ENCODE measurements around the gene CDK18. TPM values are rescaled to one million over a fixed set of nuclear protein-coding genes. Genes with fewer than 3 reads are reported as not detected.

The CDK18 gene
- total and polyA plus RNA-seq, 9 donors = 3.1 to 18.8 (median 10.3) TPM

DNA sequence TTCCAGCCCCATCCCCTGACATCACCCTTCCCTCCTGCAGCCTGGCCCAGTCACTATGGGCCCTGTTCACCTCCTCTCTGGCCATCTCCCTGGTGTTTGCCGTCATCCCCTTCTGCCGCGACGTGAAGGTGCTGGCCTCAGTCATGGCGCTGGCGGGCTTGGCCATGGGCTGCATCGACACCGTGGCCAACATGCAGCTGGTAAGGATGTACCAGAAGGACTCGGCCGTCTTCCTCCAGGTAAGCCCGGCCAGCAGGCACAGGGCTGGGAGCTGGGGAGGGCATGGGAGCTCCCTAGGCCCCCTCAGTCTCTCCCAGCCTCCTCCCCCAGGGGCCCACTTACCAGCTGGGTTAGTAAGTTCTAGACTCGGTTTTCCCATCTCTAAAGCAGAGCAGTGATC is 75.2 kb downstream of the CDK18 start:
- H3K4me1 ChIP-seq (ENCODE audit: control insufficient read depth, insufficient read depth, low read length) = peaks cover 9% of the 10 kb centered on the region
- 82% methylated on average over 12 of the region's 12 CpGs for WGBS (ENCODE audit: insufficient coverage)
- H3K9me3 ChIP-seq (replicated peaks; ENCODE audit: control insufficient read depth, low read depth, low read length) = no peaks in the 10 kb centered on the region
- H3K4me3 ChIP-seq (ENCODE audit: low read length) = no peak overlapping the region
- DNase-seq = no peak
- H3K27me3 ChIP-seq (ENCODE audit: control insufficient read depth, insufficient read depth, low read length) = peaks cover 28% of the 10 kb centered on the region
- H3K27ac ChIP-seq (ENCODE audit: low read length) = no peak overlapping the region
- no peaks in the 10 kb centered on the region for H3K36me3 ChIP-seq (ENCODE audit: control insufficient read depth, insufficient read depth, low read length)

DNA sequence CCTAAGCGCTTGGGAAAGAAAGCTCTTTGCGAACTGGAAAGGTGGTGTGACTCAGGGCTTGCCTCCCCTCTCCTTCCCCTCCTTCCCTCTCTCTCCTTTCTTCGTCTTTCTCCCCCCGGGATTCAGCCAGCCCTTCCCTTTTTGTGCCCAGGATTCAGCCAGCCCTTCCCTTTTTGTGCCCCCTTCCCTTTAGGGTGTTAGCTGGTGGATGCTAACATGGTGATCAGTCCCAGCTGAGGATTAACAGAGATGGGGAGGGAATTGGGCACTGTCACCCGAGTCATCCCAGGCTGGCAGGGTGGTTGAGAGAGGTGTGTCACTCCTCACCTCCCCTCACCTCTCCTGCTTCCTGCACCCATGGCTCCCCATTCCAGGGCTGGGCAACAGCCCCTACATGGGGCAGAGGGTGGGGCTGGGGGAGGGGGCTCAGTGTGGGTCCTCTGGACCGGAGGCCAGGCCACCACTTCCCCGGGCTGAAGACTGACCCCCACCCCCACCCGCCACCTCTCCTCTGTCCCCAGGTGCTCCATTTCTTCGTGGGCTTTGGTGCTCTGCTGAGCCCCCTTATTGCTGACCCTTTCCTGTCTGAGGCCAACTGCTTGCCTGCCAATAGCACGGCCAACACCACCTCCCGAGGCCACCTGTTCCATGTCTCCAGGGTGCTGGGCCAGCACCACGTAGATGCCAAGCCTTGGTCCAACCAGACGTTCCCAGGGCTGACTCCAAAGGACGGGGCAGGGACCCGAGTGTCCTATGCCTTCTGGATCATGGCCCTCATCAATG is 75.9 kb downstream of the CDK18 start:
- 78% methylated on average over 5 of the region's 15 CpGs for WGBS (ENCODE audit: insufficient coverage)
- Histone ChIP-seq H3K27ac (ENCODE audit: low read length) (no peak overlapping the region), H3K36me3 (ENCODE audit: control insufficient read depth, insufficient read depth, low read length) (no peaks in the 10 kb centered on the region), H3K27me3 (ENCODE audit: control insufficient read depth, insufficient read depth, low read length) (peaks cover 24% of the 10 kb centered on the region), H3K4me1 (ENCODE audit: control insufficient read depth, insufficient read depth, low read length) (peaks cover 9% of the 10 kb centered on the region), H3K4me3 (ENCODE audit: low read length) (no peak overlapping the region), H3K9me3 (replicated peaks; ENCODE audit: control insufficient read depth, low read depth, low read length) (no peaks in the 10 kb centered on the region)
- no peak for DNase-seq

DNA sequence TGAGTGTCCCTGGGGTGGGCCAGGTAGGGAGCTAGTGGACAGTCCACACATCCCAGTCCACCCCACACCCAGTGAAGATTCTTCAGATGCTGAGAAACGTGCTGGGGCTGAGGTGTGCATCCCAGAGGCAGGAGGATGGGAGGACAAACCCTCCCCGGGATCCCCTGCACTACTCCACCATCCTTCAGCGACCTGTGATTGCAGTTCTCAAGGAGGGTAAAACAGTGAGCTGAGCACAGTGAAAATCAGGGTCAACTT is 76.4 kb downstream of the CDK18 start:
- Histone ChIP-seq H3K4me1 (ENCODE audit: control insufficient read depth, insufficient read depth, low read length) (peaks cover 9% of the 10 kb centered on the region), H3K27ac (ENCODE audit: low read length) (no peak overlapping the region), H3K27me3 (ENCODE audit: control insufficient read depth, insufficient read depth, low read length) (peaks cover 24% of the 10 kb centered on the region), H3K4me3 (ENCODE audit: low read length) (no peak overlapping the region), H3K36me3 (ENCODE audit: control insufficient read depth, insufficient read depth, low read length) (no peaks in the 10 kb centered on the region), H3K9me3 (replicated peaks; ENCODE audit: control insufficient read depth, low read depth, low read length) (no peaks in the 10 kb centered on the region)
- DNase-seq = no peak
- WGBS (ENCODE audit: insufficient coverage) = no CpG with 5 or more reads among the region's 3 CpGs

DNA sequence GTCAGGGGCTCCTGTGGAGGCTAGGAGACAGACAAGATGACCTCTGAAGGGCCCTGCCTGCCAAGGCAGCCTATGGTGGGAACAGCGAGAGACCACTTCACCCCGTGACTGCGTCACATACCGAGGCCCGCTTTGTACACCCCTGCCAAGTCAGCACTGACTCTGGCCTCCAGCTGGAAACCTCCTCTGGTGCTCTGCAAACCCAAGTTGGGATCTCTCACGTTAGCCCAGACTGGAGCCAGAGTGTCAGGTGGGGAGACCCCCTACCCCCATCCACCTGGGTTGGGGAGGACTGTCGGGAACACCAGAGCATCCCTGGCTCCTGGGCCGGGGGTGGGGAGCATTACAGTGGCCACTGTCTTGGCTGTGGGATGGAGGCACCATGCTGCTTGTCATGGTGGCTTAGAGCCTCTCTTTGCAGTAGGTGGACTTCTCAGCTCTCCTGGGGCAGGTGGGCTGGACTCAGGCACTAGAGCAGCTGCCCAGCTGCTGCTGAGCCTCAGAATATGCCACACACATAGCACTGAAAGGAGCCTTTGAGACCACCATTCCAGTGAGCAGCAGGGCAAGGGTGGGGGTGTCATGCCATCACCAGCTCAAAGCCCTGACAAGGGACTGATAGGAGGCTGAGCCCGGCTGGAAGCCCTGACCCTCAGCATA is 77.0 kb downstream of the CDK18 start:
- no peak for DNase-seq
- Histone ChIP-seq H3K27ac (ENCODE audit: low read length) (peak overlapping the region; percentile 40), H3K4me3 (ENCODE audit: low read length) (no peak overlapping the region), H3K36me3 (ENCODE audit: control insufficient read depth, insufficient read depth, low read length) (no peaks in the 10 kb centered on the region), H3K4me1 (ENCODE audit: control insufficient read depth, insufficient read depth, low read length) (peaks cover 9% of the 10 kb centered on the region), H3K9me3 (replicated peaks; ENCODE audit: control insufficient read depth, low read depth, low read length) (no peaks in the 10 kb centered on the region), H3K27me3 (ENCODE audit: control insufficient read depth, insufficient read depth, low read length) (peaks cover 24% of the 10 kb centered on the region)
- WGBS (ENCODE audit: insufficient coverage) = 81% methylated on average over 3 of the region's 9 CpGs

DNA sequence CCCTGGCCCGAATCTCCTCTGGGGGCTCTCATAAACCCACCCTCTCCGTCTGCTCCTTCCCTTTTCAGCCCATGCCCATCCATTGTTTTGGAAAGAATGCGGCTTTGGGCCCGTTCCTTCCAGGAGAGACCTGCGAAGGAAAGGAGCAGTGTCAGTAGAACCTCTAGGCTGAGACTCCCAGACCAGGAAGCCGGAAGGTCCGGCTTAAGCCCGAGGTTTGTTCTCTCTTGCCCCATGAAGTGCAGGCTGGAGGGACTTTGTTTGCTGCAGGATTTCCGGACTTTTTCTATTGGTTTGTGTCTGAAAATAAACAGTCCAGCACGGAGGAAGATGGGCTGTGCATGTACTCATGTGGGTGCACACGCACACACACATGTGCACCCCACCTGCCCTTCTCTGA is 77.6 kb downstream of the CDK18 start:
- Histone ChIP-seq H3K4me3 (ENCODE audit: low read length) (no peak overlapping the region), H3K9me3 (replicated peaks; ENCODE audit: control insufficient read depth, low read depth, low read length) (no peaks in the 10 kb centered on the region), H3K4me1 (ENCODE audit: control insufficient read depth, insufficient read depth, low read length) (peaks cover 9% of the 10 kb centered on the region), H3K36me3 (ENCODE audit: control insufficient read depth, insufficient read depth, low read length) (no peaks in the 10 kb centered on the region), H3K27me3 (ENCODE audit: control insufficient read depth, insufficient read depth, low read length) (peaks cover 21% of the 10 kb centered on the region), H3K27ac (ENCODE audit: low read length) (peak overlapping the region; percentile 40)
- WGBS (ENCODE audit: insufficient coverage) = 58% methylated on average over 6 of the region's 11 CpGs
- no peak for DNase-seq

Other genes with a start within 250 kb of the CDK18 start
- 0.40 TPM for gene NUAK2, start 182.9 kb upstream of the CDK18 start, total RNA-seq
- gene NUAK2, start 182.9 kb upstream of the CDK18 start, polyA plus RNA-seq (ENCODE audit: insufficient read depth in 1 of 8, insufficient read length in 8 of 8, low replicate concordance in 1 of 8) = 1 to 10 TPM in 1 of 8 donors, under 1 TPM in 7; 0.35 to 1.5 (median 0.42) TPM
- gene KLHDC8A, start 147.7 kb upstream of the CDK18 start, total RNA-seq = 0.22 TPM
- under 1 TPM; 0.22 to 0.84 (median 0.40) TPM for gene KLHDC8A, start 147.7 kb upstream of the CDK18 start, polyA plus RNA-seq (ENCODE audit: insufficient read depth in 1 of 8, insufficient read length in 8 of 8, low replicate concordance in 1 of 8)
- not detected for gene LEMD1, start 82.6 kb upstream of the CDK18 start, total RNA-seq
- under 1 TPM in 1 of 8 donors, not detected in 7; 0.39 TPM for gene LEMD1, start 82.6 kb upstream of the CDK18 start, polyA plus RNA-seq (ENCODE audit: insufficient read depth in 1 of 8, insufficient read length in 8 of 8, low replicate concordance in 1 of 8)
- not detected for gene BLACAT1, start 48.6 kb upstream of the CDK18 start, total RNA-seq
- under 1 TPM in 2 of 8 donors, not detected in 6; 0.10 TPM for gene BLACAT1, start 48.6 kb upstream of the CDK18 start, polyA plus RNA-seq (ENCODE audit: insufficient read depth in 1 of 8, insufficient read length in 8 of 8, low replicate concordance in 1 of 8)
- gene ELK4, start 127.3 kb downstream of the CDK18 start, total RNA-seq = 17.6 TPM
- gene ELK4, start 127.3 kb downstream of the CDK18 start, polyA plus RNA-seq (ENCODE audit: insufficient read depth in 1 of 8, insufficient read length in 8 of 8, low replicate concordance in 1 of 8) = 10 to 100 TPM; 11.8 to 19.4 (median 15.3) TPM
- 2.3 TPM for gene SLC45A3, start 175.8 kb downstream of the CDK18 start, total RNA-seq
- 1 to 10 TPM; 2.0 to 3.8 (median 2.8) TPM for gene SLC45A3, start 175.8 kb downstream of the CDK18 start, polyA plus RNA-seq (ENCODE audit: insufficient read depth in 1 of 8, insufficient read length in 8 of 8, low replicate concordance in 1 of 8)
- 200 TPM for gene NUCKS1, start 245.5 kb downstream of the CDK18 start, total RNA-seq
- gene NUCKS1, start 245.5 kb downstream of the CDK18 start, polyA plus RNA-seq (ENCODE audit: insufficient read depth in 1 of 8, insufficient read length in 8 of 8, low replicate concordance in 1 of 8) = 100 to 1,000 TPM; 160 to 284 (median 247) TPM

Data from muscle of leg (tissue), 11 donors.